ENCODE measurements around the gene BATF2. TPM values are rescaled to one million over a fixed set of nuclear protein-coding genes. Genes with fewer than 3 reads are reported as not detected.

BATF2 gene
- total RNA-seq, 4 donors from 2014 or later, result 0.68 to 1.9 (median 1.3) TPM; not detected in 1

- TF ChIP-seq CTCF (IDR thresholded peaks at IDR 0.05; ENCODE audit: low read depth), result no peak
Observed at GRCh38 chr11:64954201-64954600, 42.6 kb downstream of the BATF2 start.

GRCh38 chr11:64951529-64951928 lies 45.2 kb downstream of the BATF2 start:
- TF ChIP-seq CTCF (IDR thresholded peaks at IDR 0.05; ENCODE audit: low read depth), result no peak

GRCh38 chr11:64947208-64947814 lies 49.5 kb downstream of the BATF2 start:
- no peak for TF ChIP-seq CTCF (IDR thresholded peaks at IDR 0.05; ENCODE audit: low read depth)

Small RNA genes lying within 50 kb of the gene (small RNA-seq; reads per million reads assigned to genes)
- gene MIR6879 (0.36 reads per million), gene SNX15 (not detected)

Other genes with a start within 250 kb of the BATF2 start
- gene PYGM, start 237.0 kb downstream of the BATF2 start, total RNA-seq, result 10 to 100 TPM in 1 of 4 donors, 1 to 10 TPM in 2, under 1 TPM in 1; 0.51 to 63.7 (median 4.4) TPM
- gene SF1, start 218.4 kb downstream of the BATF2 start, total RNA-seq, result 100 to 1,000 TPM; 215 to 388 (median 273) TPM
- gene MAP4K2, start 193.8 kb downstream of the BATF2 start, total RNA-seq, result 10 to 100 TPM in 2 of 4 donors, 1 to 10 TPM in 2; 5.9 to 14.3 (median 9.1) TPM
- gene MEN1, start 186.4 kb downstream of the BATF2 start, total RNA-seq, result 10 to 100 TPM in 3 of 4 donors, 1 to 10 TPM in 1; 8.6 to 15.8 (median 13.4) TPM
- gene CDC42BPG, start 152.3 kb downstream of the BATF2 start, total RNA-seq, result under 1 TPM in 3 of 4 donors, not detected in 1; 0.17 to 0.38 (median 0.22) TPM
- gene EHD1, start 118.3 kb downstream of the BATF2 start, total RNA-seq, result 100 to 1,000 TPM in 1 of 4 donors, 10 to 100 TPM in 3; 37.2 to 108 (median 46.4) TPM
- 10 to 100 TPM; 12.4 to 47.7 (median 22.2) TPM for gene ATG2A, start 79.8 kb downstream of the BATF2 start, total RNA-seq
- 10 to 100 TPM in 2 of 4 donors, 1 to 10 TPM in 2; 8.8 to 19.8 (median 14.3) TPM for gene PPP2R5B, start 72.3 kb downstream of the BATF2 start, total RNA-seq
- not detected for gene GPHA2, start 61.1 kb downstream of the BATF2 start, total RNA-seq
- not detected for gene MAJIN, start 24.9 kb downstream of the BATF2 start, total RNA-seq
- 100 to 1,000 TPM in 2 of 4 donors, 10 to 100 TPM in 2; 90.8 to 165 (median 131) TPM for gene ARL2, start 17.2 kb upstream of the BATF2 start, total RNA-seq
- 10 to 100 TPM; 16.0 to 39.2 (median 20.5) TPM for gene SNX15, start 30.5 kb upstream of the BATF2 start, total RNA-seq
- gene SAC3D1, start 44.2 kb upstream of the BATF2 start, total RNA-seq, result 10 to 100 TPM in 1 of 4 donors, 1 to 10 TPM in 3; 4.0 to 22.0 (median 7.0) TPM
- gene NAALADL1, start 61.6 kb upstream of the BATF2 start, total RNA-seq, result 10 to 100 TPM in 3 of 4 donors, 1 to 10 TPM in 1; 2.9 to 26.3 (median 16.4) TPM
- gene CDCA5, start 87.1 kb upstream of the BATF2 start, total RNA-seq, result 1 to 10 TPM in 1 of 4 donors, under 1 TPM in 1, not detected in 2; 0.66 to 1.9 TPM
- gene ZFPL1, start 87.3 kb upstream of the BATF2 start, total RNA-seq, result 10 to 100 TPM; 24.8 to 47.8 (median 36.6) TPM
- 100 to 1,000 TPM in 3 of 4 donors, 10 to 100 TPM in 1; 84.8 to 300 (median 174) TPM for gene VPS51, start 99.2 kb upstream of the BATF2 start, total RNA-seq
- gene TM7SF2, start 114.9 kb upstream of the BATF2 start, total RNA-seq, result 100 to 1,000 TPM in 3 of 4 donors, 10 to 100 TPM in 1; 95.1 to 339 (median 209) TPM
- gene ZNHIT2, start 120.7 kb upstream of the BATF2 start, total RNA-seq, result 10 to 100 TPM in 1 of 4 donors, 1 to 10 TPM in 3; 4.4 to 12.6 (median 8.2) TPM
- 1,000 to 10,000 TPM in 1 of 4 donors, 100 to 1,000 TPM in 3; 793 to 1,064 (median 875) TPM for gene FAU, start 125.2 kb upstream of the BATF2 start, total RNA-seq
- 10 to 100 TPM; 34.1 to 60.8 (median 48.7) TPM for gene MRPL49, start 125.3 kb upstream of the BATF2 start, total RNA-seq
- gene SYVN1, start 137.5 kb upstream of the BATF2 start, total RNA-seq, result 10 to 100 TPM; 29.3 to 61.0 (median 46.0) TPM
- gene SPDYC, start 173.3 kb upstream of the BATF2 start, total RNA-seq, result not detected
- gene CAPN1, start 185.0 kb upstream of the BATF2 start, total RNA-seq, result 100 to 1,000 TPM in 2 of 4 donors, 10 to 100 TPM in 2; 86.4 to 112 (median 95.7) TPM